HEK293 (cell line): ENCODE results near the gene MAGEF1.

Source experiments
- CTCF ChIA-PET: fragments of 350-600 bp; formaldehyde crosslinking; extraction: SDS; loops from one replicate; lab custom pipeline; 2021; ENCODE audit warnings: antibody characterized with exemption; lab: Yijun Ruan, JAX
- POLR2A ChIA-PET: fragments of 300-600 bp; formaldehyde crosslinking; extraction: SDS; loops from one replicate; lab custom pipeline; 2020; ENCODE audit warnings: antibody characterized with exemption, inconsistent platforms; lab: Yijun Ruan, JAX
- H3K27ac ChIP-seq: fragments of 200-500 bp; sonication (Bioruptor generic); 2 replicates; pipeline ENCODE4 v1.5.1; 2014; ENCODE audit warnings: low read depth, low read length, control low read depth, inconsistent platforms; ENCODE audit errors: extremely low read depth
- H3K36me3 ChIP-seq, 2 experiments: fragments of 200-500 bp in 1 of 2; sonication (Bioruptor generic) in 1 of 2; 1 replicate in 1 of 2; 2 replicates in 1 of 2; pipeline ENCODE4 v1.5.1; 2014 to 2017; ENCODE audit warnings: inconsistent platforms in 2 of 2, low read length in 2 of 2; ENCODE audit not compliant: control insufficient read depth in 2 of 2, insufficient read depth in 1 of 2
- H3K4me1 ChIP-seq: fragments of 200-500 bp; sonication (Bioruptor generic); 2 replicates; pipeline ENCODE4 v1.5.1; 2014; ENCODE audit warnings: mild to moderate bottlenecking, low read length, inconsistent platforms; ENCODE audit not compliant: control insufficient read depth, insufficient read depth
- H3K4me3 ChIP-seq: 2 replicates; pipeline ENCODE4 v1.5.1; 2011; ENCODE audit warnings: low read depth, mild to moderate bottlenecking, control low read depth, low read length, moderate library complexity
- H3K9me3 ChIP-seq: fragments of 200-500 bp; sonication (Bioruptor generic); 2 replicates; pipeline ENCODE4 v1.5.1; 2014; ENCODE audit warnings: low read depth, low read length, inconsistent platforms; ENCODE audit not compliant: control insufficient read depth, insufficient read depth
- EGR2 ChIP-seq: fragments of 450-650 bp; formaldehyde crosslinking; IDR thresholded peaks from 2 replicates; pipeline ENCODE4 v1.5.1; 2016; ENCODE audit warnings: low read depth, missing biosample characterization, missing genetic modification characterization
- KLF9 ChIP-seq: fragments of 450-650 bp; formaldehyde crosslinking; IDR thresholded peaks from 2 replicates; pipeline ENCODE4 v1.5.1; 2016; ENCODE audit warnings: missing biosample characterization, missing genetic modification characterization, low read depth
- SETDB1 ChIP-seq: IDR thresholded peaks from one replicate; pipeline ENCODE4 v1.6.1; 2017; ENCODE audit warnings: mild to moderate bottlenecking, low read length, moderate library complexity, mixed read lengths; ENCODE audit not compliant: insufficient read length
- ZBTB17 ChIP-seq: fragments of 450-650 bp; formaldehyde crosslinking; IDR thresholded peaks from 2 replicates; pipeline ENCODE4 v1.5.1; 2016; ENCODE audit warnings: missing biosample characterization, missing genetic modification characterization
- ZBTB21 ChIP-seq: fragments of 450-650 bp; formaldehyde crosslinking; IDR thresholded peaks from 2 replicates; pipeline ENCODE4 v1.5.1; 2017; ENCODE audit warnings: missing biosample characterization, missing genetic modification characterization
- ZFHX2 ChIP-seq: fragments of 450-650 bp; formaldehyde crosslinking; conservative IDR thresholded peaks from 2 replicates; pipeline ENCODE4 v1.5.1; 2016; ENCODE audit warnings: missing biosample characterization, missing genetic modification characterization
- ZIC2 ChIP-seq: fragments of 450-650 bp; formaldehyde crosslinking; IDR thresholded peaks from 2 replicates; pipeline ENCODE4 v1.5.1; 2016; ENCODE audit warnings: missing biosample characterization, missing genetic modification characterization
- ZNF10 ChIP-seq: fragments of 450-650 bp; formaldehyde crosslinking; IDR thresholded peaks from 2 replicates; pipeline ENCODE4 v1.5.1; 2017; ENCODE audit warnings: missing biosample characterization, missing genetic modification characterization
- ZNF23 ChIP-seq: fragments of 450-650 bp; formaldehyde crosslinking; IDR thresholded peaks from 2 replicates; pipeline ENCODE4 v1.5.1; 2016; ENCODE audit warnings: missing biosample characterization, missing genetic modification characterization, borderline replicate concordance
- ZNF248 ChIP-seq: fragments of 450-650 bp; formaldehyde crosslinking; IDR thresholded peaks from 2 replicates; pipeline ENCODE4 v1.5.1; 2017; ENCODE audit warnings: missing biosample characterization, missing genetic modification characterization
- ZNF350 ChIP-seq: fragments of 450-650 bp; formaldehyde crosslinking; IDR thresholded peaks from 2 replicates; pipeline ENCODE4 v1.5.0; 2017; ENCODE audit warnings: missing biosample characterization, mild to moderate bottlenecking, missing genetic modification characterization
- ZNF558 ChIP-seq: fragments of 450-650 bp; formaldehyde crosslinking; IDR thresholded peaks from 2 replicates; pipeline ENCODE4 v1.5.1; 2016; ENCODE audit warnings: missing biosample characterization, missing genetic modification characterization
- ZNF654 ChIP-seq: fragments of 450-650 bp; formaldehyde crosslinking; IDR thresholded peaks from 2 replicates; pipeline ENCODE4 v1.5.1; 2016; ENCODE audit warnings: low read depth, missing biosample characterization, missing genetic modification characterization
- TF ChIP-seq, protein P1 (sequence below): fragments of 450-650 bp; formaldehyde crosslinking; IDR thresholded peaks from 2 replicates; pipeline ENCODE4 v1.5.1; 2016; ENCODE audit warnings: missing biosample characterization, missing genetic modification characterization
- TF ChIP-seq, protein P2 (sequence below): fragments of 450-650 bp; formaldehyde crosslinking; IDR thresholded peaks from 2 replicates; pipeline ENCODE4 v1.5.1; 2017; ENCODE audit warnings: missing biosample characterization, missing genetic modification characterization

The MAGEF1 gene

DNA sequence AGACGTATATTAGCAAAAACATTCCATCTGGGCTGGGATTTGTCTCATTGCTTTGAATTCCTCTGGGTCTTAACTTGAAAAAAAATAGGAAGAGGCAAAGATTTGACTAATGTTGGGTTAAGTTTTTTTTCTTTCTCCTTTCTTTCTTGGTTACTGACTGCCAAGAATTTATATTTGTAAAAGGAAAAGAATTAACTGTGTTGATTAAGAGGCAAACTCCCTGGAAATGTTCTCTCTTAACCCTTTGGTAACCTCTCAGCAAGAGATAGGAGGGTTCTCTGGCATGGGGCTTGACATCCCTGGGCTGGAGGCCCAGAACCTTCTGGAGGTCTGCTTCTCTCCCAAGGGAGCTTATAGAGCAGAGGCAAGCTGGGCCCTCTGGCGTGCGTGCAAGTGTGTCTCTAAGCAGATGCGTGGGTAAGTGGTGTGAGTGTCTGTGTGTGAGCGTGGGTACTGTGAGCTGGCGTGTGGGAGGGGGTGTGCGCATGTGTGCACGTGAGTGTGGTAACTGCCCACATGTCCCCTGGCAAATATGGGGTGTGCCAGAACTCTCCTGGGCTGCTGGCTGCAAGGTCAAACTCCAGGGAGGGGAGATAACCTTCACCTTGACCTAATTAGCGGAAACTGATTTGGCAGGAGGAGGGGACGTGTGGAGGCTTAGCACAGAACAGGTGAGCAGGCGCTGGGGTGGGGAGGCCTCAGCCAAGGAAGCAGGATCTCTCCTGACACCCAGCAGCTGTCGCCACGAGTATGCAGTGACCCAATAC, 49.4 kb upstream of the MAGEF1 start:
- ChIA-PET POLR2A (no interaction called here), CTCF (interaction anchor here (1.1 kb wide), 1 partner anchor 200 kb away, joined by 3 read pairs; the partner anchor contains the start of gene EPHB3)
- Histone ChIP-seq H3K4me1 (no peaks in the 10 kb centered on the region), H3K4me3 (no peak overlapping the region), H3K36me3 (no peaks in the 10 kb centered on the region), H3K9me3 (no peaks in the 10 kb centered on the region), H3K27ac (no peak overlapping the region)
- TF ChIP-seq EGR2 (tag by site-specific recombination) (peak; percentile 38; the same call in 1 of the 2 replicates), ZFHX2 (tag by site-specific recombination) (peak; percentile 92), KLF9 (tag by site-specific recombination) (no peak)

DNA sequence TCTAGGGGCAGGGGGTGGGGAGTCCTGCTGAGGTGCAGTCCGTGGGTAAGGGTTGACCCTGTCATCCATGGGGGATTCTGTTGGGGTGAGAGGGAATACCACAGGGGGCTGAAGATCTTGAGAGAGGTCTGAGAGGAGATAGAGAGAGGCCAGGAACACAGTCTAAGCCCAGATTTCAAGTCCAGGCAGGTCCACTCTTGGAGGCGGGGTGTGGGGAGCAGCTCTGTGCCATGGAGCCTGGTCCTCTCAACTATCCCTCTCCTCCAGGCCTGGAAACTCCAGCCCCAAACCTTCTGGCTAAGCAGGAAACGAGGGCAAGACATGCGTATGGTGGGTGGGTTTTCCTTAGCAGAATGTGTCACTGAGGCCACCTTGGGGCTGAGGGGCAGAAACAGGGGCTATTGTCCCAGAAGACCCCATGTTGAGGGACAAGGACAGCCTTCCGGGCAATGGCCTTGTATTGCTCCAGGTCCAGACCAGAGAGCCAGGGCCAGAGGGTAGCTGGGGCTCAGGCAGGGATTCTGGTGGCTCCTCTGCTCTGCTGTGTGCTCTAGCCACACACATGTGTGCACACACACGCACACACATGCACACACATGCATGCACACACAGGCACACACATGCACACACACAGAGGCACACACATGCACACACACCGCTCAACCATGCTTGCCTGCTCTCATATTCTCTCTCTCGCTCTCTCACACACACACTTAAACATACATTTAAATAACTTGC, 48.6 kb upstream of the MAGEF1 start:
- H3K27ac ChIP-seq: no peak overlapping the region
- CTCF ChIA-PET: no interaction called here
- TF ChIP-seq, protein P1, sequence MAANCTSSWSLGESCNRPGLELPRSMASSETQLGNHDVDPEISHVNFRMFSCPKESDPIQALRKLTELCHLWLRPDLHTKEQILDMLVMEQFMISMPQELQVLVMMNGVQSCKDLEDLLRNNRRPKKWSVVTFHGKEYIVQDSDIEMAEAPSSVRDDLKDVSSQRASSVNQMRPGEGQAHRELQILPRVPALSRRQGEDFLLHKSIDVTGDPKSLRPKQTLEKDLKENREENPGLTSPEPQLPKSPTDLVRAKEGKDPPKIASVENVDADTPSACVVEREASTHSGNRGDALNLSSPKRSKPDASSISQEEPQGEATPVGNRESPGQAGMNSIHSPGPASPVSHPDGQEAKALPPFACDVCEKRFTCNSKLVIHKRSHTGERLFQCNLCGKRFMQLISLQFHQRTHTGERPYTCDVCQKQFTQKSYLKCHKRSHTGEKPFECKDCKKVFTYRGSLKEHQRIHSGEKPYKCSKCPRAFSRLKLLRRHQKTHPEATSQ (tag by site-specific recombination): no peak
- TF ChIP-seq, protein P2, sequence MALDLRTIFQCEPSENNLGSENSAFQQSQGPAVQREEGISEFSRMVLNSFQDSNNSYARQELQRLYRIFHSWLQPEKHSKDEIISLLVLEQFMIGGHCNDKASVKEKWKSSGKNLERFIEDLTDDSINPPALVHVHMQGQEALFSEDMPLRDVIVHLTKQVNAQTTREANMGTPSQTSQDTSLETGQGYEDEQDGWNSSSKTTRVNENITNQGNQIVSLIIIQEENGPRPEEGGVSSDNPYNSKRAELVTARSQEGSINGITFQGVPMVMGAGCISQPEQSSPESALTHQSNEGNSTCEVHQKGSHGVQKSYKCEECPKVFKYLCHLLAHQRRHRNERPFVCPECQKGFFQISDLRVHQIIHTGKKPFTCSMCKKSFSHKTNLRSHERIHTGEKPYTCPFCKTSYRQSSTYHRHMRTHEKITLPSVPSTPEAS (tag by site-specific recombination): peak; percentile 97
- TF ChIP-seq ZBTB21 (tag by site-specific recombination): no peak
- POLR2A ChIA-PET: no interaction called here
- H3K4me3 ChIP-seq: no peak overlapping the region
- H3K9me3 ChIP-seq: no peaks in the 10 kb centered on the region
- no peaks in the 10 kb centered on the region for H3K36me3 ChIP-seq
- no peaks in the 10 kb centered on the region for H3K4me1 ChIP-seq

DNA sequence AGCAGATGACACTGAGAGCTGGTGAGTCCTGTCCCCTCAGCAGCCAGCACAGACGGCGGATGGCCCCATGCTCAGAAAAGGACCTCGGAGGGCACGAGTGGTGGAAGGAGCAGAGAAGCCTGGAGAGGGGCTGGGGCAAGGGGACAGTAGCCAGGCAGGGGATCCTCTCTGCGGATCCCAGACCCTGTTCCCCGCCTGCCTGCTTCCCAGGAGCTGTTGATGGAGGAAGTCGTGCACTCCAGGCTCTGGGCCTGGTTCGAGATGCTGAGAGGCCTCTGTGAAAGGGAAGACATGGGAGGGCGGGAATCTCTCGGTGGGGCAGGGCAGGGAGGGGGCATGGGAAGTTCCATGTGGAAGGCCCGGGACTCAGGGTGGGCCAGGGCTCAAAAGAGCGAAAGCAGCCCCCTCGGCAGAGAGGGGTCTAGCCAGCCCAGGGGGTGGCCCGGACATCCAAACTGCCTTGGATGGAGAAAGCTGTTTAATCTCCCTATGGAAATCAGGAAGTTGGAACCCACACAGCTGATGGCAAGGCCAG, 47.9 kb upstream of the MAGEF1 start:
- POLR2A ChIA-PET: no interaction called here
- H3K4me3 ChIP-seq: no peak overlapping the region
- no peaks in the 10 kb centered on the region for H3K36me3 ChIP-seq
- TF ChIP-seq ZNF23 (tag by site-specific recombination) (no peak), ZNF248 (tag by site-specific recombination) (no peak), ZNF558 (tag by site-specific recombination) (no peak), ZIC2 (tag by site-specific recombination) (no peak), ZBTB17 (tag by site-specific recombination) (no peak), SETDB1 (no peak), ZNF350 (tag by site-specific recombination) (no peak), ZNF10 (tag by site-specific recombination) (no peak), ZNF654 (tag by site-specific recombination) (no peak)
- TF ChIP-seq, all 188 proteins: peak for 0
- CTCF ChIA-PET: no interaction called here
- Histone ChIP-seq H3K4me1 (no peaks in the 10 kb centered on the region), H3K27ac (no peak overlapping the region), H3K9me3 (no peaks in the 10 kb centered on the region)
